Inflammatory macrophage treated with lipopolysaccharide for 1 hour (primary cell): ENCODE measurements around the gene SNX32.

ENCODE experiments used
- DNase-seq, 2 donors: peaks; one replicate each; pipeline ENCODE4 v3.0.0-alpha.2; 2020 to 2022

The SNX32 gene

DNA sequence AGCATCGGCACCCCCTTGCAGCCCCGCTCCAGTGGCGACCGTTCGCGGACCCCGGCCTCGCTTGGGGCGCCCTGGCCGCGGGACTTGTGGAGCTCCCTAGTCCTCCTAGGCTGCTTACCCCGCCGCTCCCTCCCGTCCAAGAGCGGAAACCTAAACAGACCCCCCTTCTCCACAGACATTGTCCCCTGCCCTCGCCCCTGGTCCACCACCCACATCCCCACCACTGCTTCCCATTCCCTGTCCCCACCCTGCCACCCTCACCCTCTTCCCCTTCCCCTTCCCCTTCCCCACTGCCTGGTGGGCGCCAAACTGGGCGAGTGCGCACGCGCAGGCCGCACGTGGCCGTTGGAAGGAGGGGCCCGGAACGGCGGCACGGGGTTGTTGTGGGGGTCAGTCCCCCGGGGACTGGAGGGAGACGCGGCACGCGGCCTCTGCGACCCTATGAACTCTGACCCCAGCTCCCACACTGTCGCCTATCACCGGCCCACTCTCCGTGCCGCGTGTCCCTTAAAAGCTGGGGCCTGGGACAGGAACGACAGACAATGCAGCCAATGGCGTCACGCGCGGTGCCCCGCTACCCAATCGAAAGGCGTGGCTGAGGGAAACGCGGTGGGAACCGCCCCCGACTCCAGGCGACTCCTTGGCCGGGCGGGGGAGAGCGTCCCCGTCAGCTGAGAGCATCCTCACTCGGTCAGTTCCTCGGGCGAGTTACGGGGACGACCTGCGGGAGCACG lies at the start of gene SNX32:
Gene SNX32, plus strand, starts transcription at position 667 of the 734 bp plus-strand sequence. CDS start 103 bp downstream, outside the sequence.
- peak; percentile 85 to 98 for DNase-seq

DNA sequence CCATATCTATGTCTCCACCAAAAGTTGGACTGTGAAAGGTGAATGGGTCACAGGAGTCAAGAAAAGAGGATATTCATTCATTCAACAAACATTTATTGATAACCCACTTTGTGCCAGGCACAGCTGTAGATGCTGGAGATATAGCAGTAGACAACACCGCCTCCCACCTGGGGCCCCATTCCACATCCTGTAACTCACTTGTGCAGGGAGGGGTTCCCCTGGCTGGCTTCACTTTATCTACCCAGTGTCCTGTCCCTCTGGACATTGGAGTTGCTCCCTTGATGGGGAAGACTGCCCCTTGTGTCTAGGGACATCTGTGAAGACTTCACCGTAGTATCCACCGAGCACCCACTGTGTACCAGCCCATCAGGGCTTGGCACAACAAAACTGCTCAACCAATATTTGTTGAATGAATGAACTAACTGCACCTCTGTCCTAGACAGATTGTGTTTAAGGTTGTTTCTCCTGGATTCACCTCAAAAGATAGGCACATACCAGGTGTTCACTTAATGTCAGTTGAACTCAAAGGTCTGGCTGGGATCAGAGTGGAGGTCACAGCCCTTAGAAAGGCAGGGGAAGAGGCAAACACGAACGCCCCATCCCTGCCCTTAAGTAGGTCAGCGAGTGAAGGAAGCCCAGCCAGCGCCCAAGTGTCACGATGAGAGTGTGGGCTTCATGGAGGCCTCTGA lies 48.3 kb upstream of the SNX32 start:
- no peak for DNase-seq

DNA sequence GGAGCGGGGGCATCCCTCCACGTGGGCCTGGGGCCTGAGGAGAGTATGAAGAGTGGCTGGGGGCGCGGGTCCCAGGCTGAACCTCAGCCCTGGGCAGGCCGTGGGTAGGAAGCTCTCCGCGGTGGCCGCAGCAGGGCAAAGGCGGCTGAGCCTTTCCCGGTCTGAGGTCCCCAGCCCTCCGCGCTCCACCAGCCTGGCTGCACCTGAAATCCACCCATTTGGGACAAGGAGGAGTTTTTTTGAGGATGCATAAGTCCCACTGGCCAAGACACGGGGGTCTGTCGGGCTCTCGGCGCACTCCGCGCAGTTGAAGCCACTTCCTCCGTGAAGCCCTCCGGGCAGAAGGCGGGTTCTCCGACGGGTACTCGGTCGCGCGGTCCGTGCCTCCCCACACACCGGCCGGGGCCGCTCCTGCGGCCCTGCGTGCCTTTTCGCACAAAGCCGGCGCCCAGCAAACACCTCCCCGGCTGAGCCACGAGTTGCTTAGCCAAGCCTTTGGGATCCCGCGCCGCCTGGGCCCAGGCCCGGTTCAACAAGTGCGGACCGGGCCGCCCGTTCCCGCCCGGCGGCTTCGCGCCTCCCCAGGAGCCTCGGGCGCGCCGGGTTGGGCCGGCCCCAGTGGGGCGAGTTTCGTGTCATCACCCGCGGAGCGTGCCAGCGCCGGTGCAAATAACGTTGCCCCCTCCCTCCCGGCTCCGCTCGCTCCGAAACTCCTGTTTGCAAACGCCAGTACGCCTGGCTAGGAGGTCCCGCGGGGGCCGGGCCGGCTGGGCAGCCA lies 47.6 kb upstream of the SNX32 start:
- no peak for DNase-seq

DNA sequence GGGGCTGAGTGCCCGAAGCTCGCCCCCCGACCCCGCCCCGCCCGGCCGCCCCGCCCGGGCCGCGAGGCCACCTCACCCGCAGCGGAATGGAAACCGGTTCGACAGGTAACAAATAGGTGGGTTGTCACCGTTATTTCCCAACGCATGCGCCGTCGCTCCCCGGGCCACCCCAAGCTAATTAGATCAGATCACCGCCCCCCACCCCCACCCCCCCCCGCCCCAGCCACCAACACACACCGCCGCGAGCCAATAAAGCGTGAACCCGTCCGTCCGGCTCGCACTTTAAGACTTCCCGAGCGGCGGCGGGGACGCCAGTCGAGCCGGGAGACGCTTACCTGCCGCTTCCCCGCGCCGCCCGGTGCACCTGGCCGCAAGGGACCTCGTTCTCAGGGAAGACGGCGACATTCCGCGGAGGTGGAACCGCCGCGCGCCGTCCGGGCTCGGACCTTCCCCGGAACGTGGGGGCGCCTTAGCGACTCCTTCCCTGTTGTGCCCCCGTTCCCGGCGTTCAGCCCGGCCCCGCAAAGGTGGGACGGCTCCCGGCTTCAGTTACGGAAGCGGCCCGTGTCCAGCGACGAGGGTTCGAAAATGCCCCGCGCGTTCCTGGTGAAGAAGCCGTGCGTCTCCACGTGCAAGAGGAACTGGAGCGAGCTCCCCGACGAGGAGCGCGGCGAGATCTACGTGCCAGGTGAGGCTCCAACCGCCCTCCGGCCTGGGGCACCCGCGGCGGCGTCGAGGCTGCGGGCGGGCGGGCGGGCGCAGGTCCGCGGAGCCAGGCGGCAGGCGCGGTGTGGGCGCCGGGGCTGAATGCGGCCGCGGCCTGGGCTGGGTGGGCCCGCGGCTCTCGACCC lies 46.8 kb upstream of the SNX32 start, which contains the start of gene OVOL1:
Gene OVOL1, plus strand, starts transcription at position 278 of the 851 bp plus-strand sequence. Its CDS starts 311 bp downstream, at position 589.
- DNase-seq = no peak

- DNase-seq = no peak
Measured at GRCh38 chr11:65787649-65788622, 45.8 kb upstream of the SNX32 start.

DNA sequence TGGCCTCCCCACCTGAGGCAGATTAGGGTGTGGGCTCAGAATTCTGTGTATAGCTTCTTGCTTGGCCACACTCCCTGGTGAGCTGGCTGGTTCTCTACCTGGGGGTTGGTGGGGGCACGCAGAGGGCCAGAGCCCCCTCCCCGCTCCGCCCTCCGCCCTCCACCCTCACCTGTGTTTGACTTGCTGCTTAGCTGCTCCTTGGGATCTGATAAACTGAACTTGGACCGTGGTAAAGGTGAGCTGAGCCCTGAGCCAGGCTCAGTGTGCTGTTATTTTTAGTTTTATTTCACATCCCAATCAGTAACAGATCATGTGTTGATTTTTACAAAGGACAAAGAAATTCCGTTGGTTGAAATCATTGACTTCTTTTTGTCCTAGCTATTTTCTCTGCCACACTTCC lies 44.9 kb upstream of the SNX32 start:
- no peak for DNase-seq

GRCh38 chr11:65789230-65790103 lies 44.3 kb upstream of the SNX32 start:
- DNase-seq = no peak

DNA sequence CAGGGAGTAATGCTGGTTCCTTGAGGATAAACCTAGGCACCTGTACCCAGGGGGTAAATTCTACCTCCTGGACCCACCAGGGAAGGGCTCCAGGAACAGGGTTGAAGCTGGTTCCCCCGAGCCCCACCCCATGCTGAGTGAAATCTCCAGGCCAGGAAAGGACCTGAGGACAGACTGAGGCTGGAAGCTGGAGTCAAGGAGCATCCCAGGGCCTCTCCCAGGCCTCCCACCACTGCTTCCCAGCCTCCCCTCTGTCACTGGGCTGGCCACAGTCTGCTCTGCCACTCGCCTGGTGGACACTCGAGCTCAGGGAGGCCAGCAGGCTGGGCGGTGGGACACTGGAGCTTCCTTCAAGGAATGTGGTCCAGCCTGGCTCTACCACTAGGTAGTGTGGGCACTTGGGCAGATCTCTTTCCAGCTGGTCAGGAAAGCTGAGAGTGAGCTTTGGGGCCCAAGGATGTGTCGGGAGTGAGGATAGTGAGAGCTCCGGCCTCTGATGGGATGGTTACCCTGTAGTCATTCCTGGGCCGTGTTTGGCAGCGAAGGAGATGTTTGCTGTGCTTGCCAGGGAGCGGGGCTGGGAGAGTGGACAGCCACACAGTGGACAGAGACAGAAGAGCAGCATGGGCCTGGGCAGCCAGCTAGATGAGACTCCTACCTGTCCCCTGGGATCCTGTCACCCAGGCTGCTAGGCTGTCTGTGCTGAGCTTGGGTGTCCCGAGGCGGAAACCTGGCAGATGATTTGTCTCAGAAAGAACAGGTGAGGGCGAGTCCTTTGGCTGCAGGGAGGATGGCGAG lies 43.5 kb upstream of the SNX32 start:
- DNase-seq = no peak

DNA sequence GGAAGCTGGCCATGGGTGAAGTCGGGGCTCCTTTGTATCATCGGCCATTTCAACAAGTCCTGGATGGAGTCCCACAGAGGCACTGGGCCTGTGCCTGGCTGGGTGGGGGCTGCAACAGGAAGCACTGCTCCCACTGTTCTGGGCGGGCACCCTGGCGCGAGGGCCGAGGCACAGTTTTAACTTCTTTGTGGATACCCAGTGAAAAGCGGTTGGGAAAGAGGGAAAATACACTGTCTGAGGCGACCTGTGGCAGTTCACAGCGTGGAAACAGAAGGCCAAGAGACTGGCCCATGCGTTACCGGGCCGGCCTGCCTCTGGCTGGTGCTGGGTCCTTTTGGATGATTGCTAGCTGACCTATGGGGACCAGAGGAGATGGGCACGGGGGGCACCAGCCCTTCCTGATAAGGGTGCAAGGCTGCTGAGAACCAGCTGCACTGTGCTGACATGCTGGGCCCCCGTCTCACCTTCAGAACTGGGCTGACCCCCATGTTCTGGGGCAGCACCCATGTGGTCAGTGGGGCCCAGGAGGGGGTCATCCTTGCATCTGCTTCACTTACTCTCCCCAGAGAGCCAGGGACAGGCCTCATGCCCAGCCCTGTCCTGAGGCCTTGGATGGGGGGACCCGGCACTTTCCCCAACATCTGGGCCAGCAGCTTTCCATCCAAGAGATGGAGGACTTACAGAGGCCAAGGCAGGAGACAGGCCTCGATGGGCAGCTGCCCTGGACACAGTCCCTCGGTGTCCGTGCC lies 42.7 kb upstream of the SNX32 start:
- DNase-seq = no peak

GRCh38 chr11:65791719-65792213 lies 42.0 kb upstream of the SNX32 start:
- DNase-seq = peak; percentile 73 to 76

GRCh38 chr11:65792456-65792855 lies 41.3 kb upstream of the SNX32 start:
- no peak for DNase-seq

- DNase-seq = no peak
Measured at GRCh38 chr11:65793144-65793581, 40.6 kb upstream of the SNX32 start.

DNA sequence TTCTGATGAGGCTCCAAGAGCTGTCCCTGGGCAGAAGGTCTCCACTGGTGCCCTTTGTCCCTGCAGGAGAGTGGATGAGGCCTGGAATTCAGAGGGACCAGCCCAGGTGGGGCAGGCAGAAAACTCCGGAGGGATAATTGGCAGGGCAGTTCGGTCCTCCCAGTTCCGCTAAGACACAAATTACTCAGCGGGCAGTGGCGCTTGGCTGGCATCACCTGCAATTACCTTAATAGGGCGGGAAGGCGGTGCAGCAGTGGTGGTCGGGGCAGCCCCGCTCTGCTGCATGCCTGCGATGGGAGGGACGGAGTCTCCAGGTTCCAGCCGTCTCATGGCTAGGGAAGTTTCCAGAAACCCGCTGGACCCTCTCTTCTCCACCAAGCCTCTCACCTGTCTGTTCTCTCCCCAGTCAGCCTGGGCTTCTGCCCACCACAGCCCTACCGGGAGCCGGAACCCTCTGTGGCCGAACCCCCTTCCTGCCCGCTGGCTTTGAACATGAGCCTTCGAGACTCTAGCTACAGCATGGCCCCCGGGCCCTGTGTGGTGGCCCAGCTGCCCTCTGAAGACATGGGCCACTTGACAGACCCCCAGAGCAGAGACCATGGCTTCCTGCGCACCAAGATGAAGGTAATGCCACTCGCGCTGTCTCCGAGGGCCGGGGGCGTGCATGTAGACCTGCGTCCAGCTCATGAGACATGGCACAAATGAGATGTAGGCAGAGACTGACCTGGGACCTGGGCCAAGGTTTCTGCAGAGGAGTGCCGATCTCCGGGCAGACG lies 40.0 kb upstream of the SNX32 start:
- DNase-seq = no peak

GRCh38 chr11:65794570-65795510 lies 38.9 kb upstream of the SNX32 start:
- no peak for DNase-seq

- no peak for DNase-seq
Measured at GRCh38 chr11:65796726-65797601, 36.8 kb upstream of the SNX32 start.
